ENCODE measurements around the gene ATP2B2. TPM values are rescaled to one million over a fixed set of nuclear protein-coding genes. Genes with fewer than 3 reads are reported as not detected.

Gene ATP2B2
- total RNA-seq, 2 experiments from 2014 or later, result not detected

DNA sequence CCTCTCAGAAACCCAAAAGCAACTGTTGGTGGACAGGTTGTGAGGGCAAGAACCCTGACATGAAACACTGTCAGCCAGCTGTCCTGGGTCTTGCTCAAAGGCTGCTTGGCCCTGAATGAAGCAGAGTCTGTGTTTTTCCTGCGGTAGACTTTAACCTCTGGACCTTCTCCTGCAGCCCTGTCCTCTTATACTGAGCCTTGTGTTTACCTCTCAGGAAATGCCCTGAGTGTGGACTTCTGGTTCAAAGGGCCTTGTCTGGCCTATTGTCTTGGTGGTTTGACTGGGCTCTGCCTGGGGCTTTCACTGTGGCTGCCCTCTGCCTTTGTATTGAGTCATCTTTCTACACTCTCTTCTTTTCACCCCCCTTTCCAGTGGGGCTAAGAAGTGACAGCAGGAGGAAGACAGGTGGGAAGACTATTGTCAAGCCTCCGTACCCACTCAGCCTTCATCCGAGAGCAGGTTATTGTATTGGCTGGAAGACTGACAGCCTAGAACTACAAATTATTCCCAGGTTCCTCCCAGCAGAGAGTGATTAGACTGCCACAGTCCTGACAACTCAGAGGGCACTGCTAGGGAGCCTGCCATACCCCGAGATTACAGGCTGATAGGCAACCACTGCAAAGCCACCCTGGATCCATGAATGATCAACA lies 187.9 kb downstream of the ATP2B2 start:
- H3K36me3 Mint-ChIP-seq (ENCODE audit: low read depth), result peaks cover 33% of the 10 kb centered on the region
- ChIA-PET CTCF (no interaction called here), POLR2A (interaction anchor here (1.5 kb wide), 1 partner anchor 304 kb away, joined by 3 read pairs; no protein-coding TSS in a partner anchor)
- DNase-seq (no peak), ATAC-seq (no peak)
- peaks cover 21% of the 10 kb centered on the region for H3K4me1 Mint-ChIP-seq (ENCODE audit: low read depth)
- no peaks in the 10 kb centered on the region for H3K27me3 Mint-ChIP-seq (ENCODE audit: low read depth)
- no peak overlapping the region for H3K27ac Mint-ChIP-seq
- H3K9me3 Mint-ChIP-seq (ENCODE audit: insufficient read depth), result no peaks in the 10 kb centered on the region
- no peak overlapping the region for H3K4me3 Mint-ChIP-seq

DNA sequence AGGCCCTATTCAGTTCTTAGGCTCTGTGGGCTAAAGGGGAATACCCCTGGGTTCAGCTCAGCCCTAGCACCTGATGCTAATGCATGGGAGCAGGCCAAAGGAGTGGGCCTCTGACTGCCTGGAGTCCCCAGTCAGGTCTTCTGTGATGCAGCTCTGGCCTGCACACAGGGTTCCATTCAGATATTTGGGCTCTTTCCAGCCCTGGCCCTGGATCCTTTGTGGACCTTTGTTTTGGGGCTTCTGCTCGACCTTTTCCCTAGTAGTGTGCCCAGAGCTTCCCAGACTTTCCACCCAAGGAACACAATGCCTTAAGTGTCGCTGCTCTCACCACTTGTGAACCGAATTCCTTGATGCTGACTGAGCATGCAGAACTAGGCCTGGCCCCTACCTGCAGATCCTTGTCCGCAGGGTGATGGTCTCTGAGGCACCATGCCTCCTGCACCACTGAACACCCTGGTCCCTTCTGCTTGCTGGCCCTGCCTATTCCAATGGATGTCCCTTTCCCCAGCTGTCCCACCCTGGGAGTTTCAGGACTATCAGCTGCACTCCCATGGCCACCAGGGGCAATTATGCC lies 189.5 kb downstream of the ATP2B2 start:
- Mint-ChIP-seq H3K27ac (no peak overlapping the region), H3K36me3 (ENCODE audit: low read depth) (peaks cover 45% of the 10 kb centered on the region), H3K9me3 (ENCODE audit: insufficient read depth) (no peaks in the 10 kb centered on the region), H3K27me3 (ENCODE audit: low read depth) (no peaks in the 10 kb centered on the region), H3K4me1 (ENCODE audit: low read depth) (peaks cover 14% of the 10 kb centered on the region), H3K4me3 (no peak overlapping the region)
- ChIA-PET POLR2A (interaction anchor here (1.5 kb wide), 1 partner anchor 302 kb away, joined by 3 read pairs; no protein-coding TSS in a partner anchor), CTCF (no interaction called here)
- ATAC-seq (no peak), DNase-seq (no peak)

DNA sequence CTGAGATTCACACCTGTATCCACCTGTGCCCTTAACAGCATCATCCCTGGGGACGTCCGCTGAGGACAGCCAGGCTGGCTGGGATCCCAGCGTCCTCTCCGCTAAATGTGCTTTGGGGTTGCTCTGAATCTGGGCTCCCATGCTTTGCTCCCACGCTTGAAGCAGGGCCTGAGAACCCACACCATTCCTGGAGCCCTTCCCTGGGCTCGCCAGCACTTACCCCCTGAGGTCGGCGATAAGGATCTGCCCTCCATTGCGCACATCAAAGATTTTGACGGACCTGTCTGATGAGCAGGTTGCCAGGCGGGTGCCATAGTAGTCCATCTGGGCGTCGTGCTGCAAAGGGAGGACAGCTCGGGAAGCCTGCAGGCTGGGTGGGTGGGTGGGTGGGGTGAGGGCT lies 190.3 kb downstream of the ATP2B2 start:
- H3K4me1 Mint-ChIP-seq (ENCODE audit: low read depth), result peaks cover 14% of the 10 kb centered on the region
- CTCF ChIA-PET, result no interaction called here
- no peak overlapping the region for H3K27ac Mint-ChIP-seq
- peaks cover 52% of the 10 kb centered on the region for H3K36me3 Mint-ChIP-seq (ENCODE audit: low read depth)
- H3K27me3 Mint-ChIP-seq (ENCODE audit: low read depth), result no peaks in the 10 kb centered on the region
- H3K4me3 Mint-ChIP-seq, result no peak overlapping the region
- ATAC-seq, result no peak
- no peaks in the 10 kb centered on the region for H3K9me3 Mint-ChIP-seq (ENCODE audit: insufficient read depth)
- POLR2A ChIA-PET, result no interaction called here
- DNase-seq, result no peak

DNA sequence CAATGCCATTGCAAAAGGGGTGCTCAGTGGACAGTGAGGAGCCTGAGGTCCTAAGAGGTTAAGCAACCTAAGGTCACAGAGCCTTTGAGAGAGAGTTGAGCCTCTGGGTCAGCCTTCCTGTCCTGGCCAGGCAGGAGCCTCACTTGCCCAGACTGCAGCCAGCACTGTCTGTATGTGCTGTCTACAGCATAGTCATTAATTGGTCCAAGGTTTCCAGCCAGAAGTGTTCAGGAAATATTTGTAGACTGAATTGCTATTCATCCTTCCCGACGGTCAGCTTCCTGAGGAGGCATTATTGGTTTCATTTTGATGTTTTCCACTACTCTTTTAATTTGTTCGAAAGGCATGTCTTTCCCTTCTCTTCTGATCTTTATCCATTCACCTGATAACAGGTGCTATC lies 192.5 kb downstream of the ATP2B2 start:
- ChIA-PET POLR2A (interaction anchor here (1.4 kb wide), 1 partner anchor 8 kb away, joined by 5 read pairs; the partner anchor contains the start of gene SEC13), CTCF (interaction anchor here (2.0 kb wide), 1 partner anchor 9 kb away, joined by 4 read pairs; no protein-coding TSS in a partner anchor)
- no peaks in the 10 kb centered on the region for H3K9me3 Mint-ChIP-seq (ENCODE audit: insufficient read depth)
- H3K36me3 Mint-ChIP-seq (ENCODE audit: low read depth), result peaks cover 57% of the 10 kb centered on the region
- H3K27ac Mint-ChIP-seq, result no peak overlapping the region
- ATAC-seq, result no peak
- H3K27me3 Mint-ChIP-seq (ENCODE audit: low read depth), result no peaks in the 10 kb centered on the region
- no peaks in the 10 kb centered on the region for H3K4me1 Mint-ChIP-seq (ENCODE audit: low read depth)
- DNase-seq, result no peak
- H3K4me3 Mint-ChIP-seq, result no peak overlapping the region

DNA sequence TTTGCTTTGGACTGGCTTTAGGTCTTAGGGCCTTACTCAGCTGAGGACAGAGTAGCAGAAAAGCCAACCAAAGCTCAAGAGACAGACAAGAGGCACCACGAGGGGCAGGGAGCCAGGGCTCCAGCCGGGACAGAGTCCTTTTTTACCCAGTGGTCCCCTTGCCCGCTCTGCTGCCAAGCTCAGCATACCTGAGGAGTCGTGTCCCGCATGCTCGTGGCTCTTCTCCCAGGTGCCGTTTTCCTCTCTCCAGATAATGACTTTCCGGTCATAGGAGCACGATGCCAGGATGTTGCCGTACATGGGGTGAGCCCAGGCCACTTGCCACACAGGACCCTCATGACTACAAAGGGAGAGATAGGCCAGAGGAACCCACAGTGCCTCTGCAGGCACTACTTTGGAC lies 193.0 kb downstream of the ATP2B2 start:
- H3K4me3 Mint-ChIP-seq, result no peak overlapping the region
- ChIA-PET CTCF (interaction anchor here (0.9 kb wide), 1 partner anchor 9 kb away, joined by 3 read pairs; the partner anchor contains the start of gene SEC13), POLR2A (interaction anchor here (1.4 kb wide), 1 partner anchor 8 kb away, joined by 5 read pairs; the partner anchor contains the start of gene SEC13)
- H3K4me1 Mint-ChIP-seq (ENCODE audit: low read depth), result no peaks in the 10 kb centered on the region
- H3K9me3 Mint-ChIP-seq (ENCODE audit: insufficient read depth), result no peaks in the 10 kb centered on the region
- DNase-seq (no peak), ATAC-seq (no peak)
- no peaks in the 10 kb centered on the region for H3K27me3 Mint-ChIP-seq (ENCODE audit: low read depth)
- peaks cover 57% of the 10 kb centered on the region for H3K36me3 Mint-ChIP-seq (ENCODE audit: low read depth)
- H3K27ac Mint-ChIP-seq, result no peak overlapping the region

DNA sequence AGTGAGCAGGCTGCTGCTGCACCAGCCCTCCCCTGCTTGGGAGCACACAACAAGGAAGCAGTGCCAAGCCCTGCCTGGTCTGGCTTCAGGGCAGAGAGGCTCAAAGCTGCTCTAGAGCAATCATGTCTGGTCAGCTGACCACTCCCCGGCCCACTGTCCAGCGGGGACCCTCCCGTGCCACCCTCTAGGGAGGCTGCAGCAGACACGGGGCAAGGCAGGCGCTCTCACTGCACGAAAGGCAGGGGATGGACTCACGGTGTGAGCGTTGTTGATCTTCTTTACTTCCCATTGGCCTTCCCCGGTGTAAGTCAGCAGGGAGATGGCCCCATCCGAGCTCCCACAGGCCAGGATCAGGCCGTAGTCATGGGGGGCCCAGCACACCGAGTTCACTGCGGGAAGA lies 193.7 kb downstream of the ATP2B2 start:
- DNase-seq (no peak), ATAC-seq (no peak)
- CTCF ChIA-PET, result interaction anchor here (0.9 kb wide), 1 partner anchor 9 kb away, joined by 3 read pairs; the partner anchor contains the start of gene SEC13
- Mint-ChIP-seq H3K9me3 (ENCODE audit: insufficient read depth) (no peaks in the 10 kb centered on the region), H3K4me3 (no peak overlapping the region), H3K36me3 (ENCODE audit: low read depth) (peaks cover 61% of the 10 kb centered on the region), H3K27ac (no peak overlapping the region), H3K27me3 (ENCODE audit: low read depth) (no peaks in the 10 kb centered on the region), H3K4me1 (ENCODE audit: low read depth) (no peaks in the 10 kb centered on the region)
- POLR2A ChIA-PET, result interaction anchor here (1.4 kb wide), 1 partner anchor 9 kb away, joined by 5 read pairs; the partner anchor contains the start of gene SEC13

DNA sequence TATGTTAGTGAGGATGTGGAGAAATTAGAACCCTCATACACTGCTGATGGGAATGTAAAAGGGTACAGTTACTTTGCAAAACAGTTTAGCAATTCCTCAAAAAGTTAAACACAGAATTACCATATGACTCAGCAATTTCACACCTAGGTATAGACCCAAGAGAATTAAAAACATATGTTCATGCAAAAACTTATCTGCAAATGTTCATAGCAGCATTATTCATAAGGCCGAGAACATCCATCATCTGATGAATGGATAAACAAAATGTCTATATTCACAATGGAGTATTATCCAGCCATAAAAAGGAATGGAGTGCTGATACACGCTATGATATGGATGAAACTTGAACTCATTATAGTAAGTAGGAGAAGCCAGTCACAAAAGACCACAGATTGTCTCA lies 194.8 kb downstream of the ATP2B2 start:
- Mint-ChIP-seq H3K4me3 (no peak overlapping the region), H3K4me1 (ENCODE audit: low read depth) (no peaks in the 10 kb centered on the region), H3K9me3 (ENCODE audit: insufficient read depth) (no peaks in the 10 kb centered on the region), H3K27me3 (ENCODE audit: low read depth) (no peaks in the 10 kb centered on the region), H3K36me3 (ENCODE audit: low read depth) (peaks cover 68% of the 10 kb centered on the region), H3K27ac (no peak overlapping the region)
- CTCF ChIA-PET, result no interaction called here
- ATAC-seq (no peak), DNase-seq (no peak)
- POLR2A ChIA-PET, result no interaction called here

DNA sequence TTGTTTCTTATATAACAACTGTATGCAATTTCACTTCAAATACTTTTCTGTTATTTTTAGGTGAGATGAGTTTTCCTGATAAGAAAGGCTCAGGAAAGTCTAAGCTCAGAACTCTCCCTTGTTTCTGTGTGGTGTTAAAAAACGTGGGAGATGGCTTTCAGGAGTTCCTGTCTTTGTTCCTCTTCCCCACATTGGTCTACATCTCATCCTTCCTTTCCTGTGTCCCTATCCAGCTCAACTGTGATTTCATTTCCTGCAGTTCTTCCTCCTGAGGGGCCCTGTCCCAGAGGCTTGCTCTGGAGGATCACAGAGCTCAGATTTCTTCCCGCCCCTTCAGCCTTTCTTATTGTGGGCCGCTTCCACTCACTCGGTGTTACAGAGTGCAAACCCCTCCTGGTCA lies 195.7 kb downstream of the ATP2B2 start:
- no peaks in the 10 kb centered on the region for H3K27me3 Mint-ChIP-seq (ENCODE audit: low read depth)
- H3K27ac Mint-ChIP-seq, result peak overlapping the region; percentile 27
- H3K4me3 Mint-ChIP-seq, result no peak overlapping the region
- H3K4me1 Mint-ChIP-seq (ENCODE audit: low read depth), result no peaks in the 10 kb centered on the region
- no peak for ATAC-seq
- DNase-seq, result no peak
- CTCF ChIA-PET, result interaction anchor here (0.7 kb wide), 1 partner anchor 10 kb away, joined by 3 read pairs; no protein-coding TSS in a partner anchor
- POLR2A ChIA-PET, result interaction anchor here (1.1 kb wide), 1 partner anchor 11 kb away, joined by 4 read pairs; the partner anchor contains the start of gene SEC13
- H3K36me3 Mint-ChIP-seq (ENCODE audit: low read depth), result peaks cover 72% of the 10 kb centered on the region
- H3K9me3 Mint-ChIP-seq (ENCODE audit: insufficient read depth), result no peaks in the 10 kb centered on the region

DNA sequence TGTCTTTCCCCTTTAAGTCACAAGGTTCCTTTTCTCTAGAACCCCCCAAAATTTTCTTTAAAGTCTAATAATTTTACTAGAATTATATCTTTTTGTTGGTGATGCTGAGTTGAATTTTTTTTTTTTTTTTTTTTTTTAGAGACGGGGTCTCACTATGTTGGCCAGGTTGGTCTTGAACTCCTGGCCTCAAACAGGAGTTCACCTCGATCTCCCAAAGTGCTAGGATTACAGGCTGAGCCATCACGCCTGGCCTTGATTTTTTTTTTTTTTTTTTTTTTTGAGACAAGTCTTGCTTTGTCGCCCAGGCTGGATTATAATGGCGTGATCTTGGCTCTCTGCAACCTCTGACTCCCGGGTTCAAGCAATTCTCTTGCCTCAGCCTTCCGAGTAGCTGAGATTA lies 196.7 kb downstream of the ATP2B2 start:
- no peak overlapping the region for H3K27ac Mint-ChIP-seq
- no peak for ATAC-seq
- H3K36me3 Mint-ChIP-seq (ENCODE audit: low read depth), result peaks cover 73% of the 10 kb centered on the region
- no peak overlapping the region for H3K4me3 Mint-ChIP-seq
- CTCF ChIA-PET, result no interaction called here
- no peak for DNase-seq
- no peaks in the 10 kb centered on the region for H3K27me3 Mint-ChIP-seq (ENCODE audit: low read depth)
- POLR2A ChIA-PET, result no interaction called here
- H3K9me3 Mint-ChIP-seq (ENCODE audit: insufficient read depth), result no peaks in the 10 kb centered on the region
- no peaks in the 10 kb centered on the region for H3K4me1 Mint-ChIP-seq (ENCODE audit: low read depth)

DNA sequence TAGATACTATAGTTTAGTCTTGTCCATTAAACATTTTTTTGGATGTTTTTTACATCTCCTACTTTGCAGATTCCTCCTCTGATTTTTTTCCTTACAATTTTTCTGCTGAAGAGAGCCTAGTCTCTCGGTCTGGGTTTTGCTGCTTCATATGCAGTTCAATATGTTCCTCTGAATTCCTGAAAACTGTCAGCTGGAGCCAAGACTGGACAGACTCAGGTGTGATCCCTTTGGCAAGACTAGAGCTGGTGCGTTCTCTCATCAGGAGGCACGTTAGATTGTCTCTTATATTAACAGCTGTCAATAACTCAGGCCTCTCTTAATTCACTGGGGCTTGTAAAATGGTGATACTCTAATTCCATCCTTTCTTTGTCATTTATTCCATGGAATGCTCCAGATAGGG lies 199.2 kb downstream of the ATP2B2 start:
- Mint-ChIP-seq H3K9me3 (ENCODE audit: insufficient read depth) (no peaks in the 10 kb centered on the region), H3K27me3 (ENCODE audit: low read depth) (no peaks in the 10 kb centered on the region), H3K27ac (no peak overlapping the region), H3K4me1 (ENCODE audit: low read depth) (no peaks in the 10 kb centered on the region), H3K36me3 (ENCODE audit: low read depth) (peaks cover 77% of the 10 kb centered on the region), H3K4me3 (no peak overlapping the region)
- POLR2A ChIA-PET, result no interaction called here
- no peak for DNase-seq
- no peak for ATAC-seq
- CTCF ChIA-PET, result no interaction called here

DNA sequence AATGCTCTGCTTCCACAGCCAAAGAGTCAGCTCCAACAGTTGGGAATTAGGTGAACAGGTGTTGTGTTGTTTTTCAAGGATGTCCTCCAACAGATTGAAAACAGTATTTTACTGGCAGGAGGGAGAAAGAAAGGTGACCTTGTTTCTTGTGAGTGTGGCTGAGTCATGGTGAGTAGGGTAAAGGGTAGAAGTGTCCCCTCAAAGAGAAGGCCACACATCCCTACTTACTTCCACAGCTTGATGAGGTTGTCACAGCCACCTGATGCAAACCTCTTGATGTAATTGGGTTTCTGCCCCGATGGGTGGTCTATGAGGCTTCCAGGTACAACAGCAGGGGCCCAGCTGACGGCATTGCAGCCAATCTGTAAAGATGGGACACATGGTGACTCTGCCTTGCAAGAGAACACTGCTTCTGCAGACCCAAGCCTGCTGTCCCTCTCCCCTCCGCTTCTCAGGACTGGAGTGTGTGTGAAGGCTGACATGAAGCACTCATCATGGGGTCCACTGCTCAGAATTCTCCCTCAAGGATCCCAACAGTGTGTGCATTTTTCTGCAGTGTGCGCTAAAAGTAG lies 200.0 kb downstream of the ATP2B2 start:
- DNase-seq (no peak), ATAC-seq (no peak)
- H3K4me3 Mint-ChIP-seq, result no peak overlapping the region
- CTCF ChIA-PET, result no interaction called here
- no peaks in the 10 kb centered on the region for H3K9me3 Mint-ChIP-seq (ENCODE audit: insufficient read depth)
- no peak overlapping the region for H3K27ac Mint-ChIP-seq
- H3K36me3 Mint-ChIP-seq (ENCODE audit: low read depth), result peaks cover 77% of the 10 kb centered on the region
- peaks cover 5% of the 10 kb centered on the region for H3K4me1 Mint-ChIP-seq (ENCODE audit: low read depth)
- POLR2A ChIA-PET, result no interaction called here
- no peaks in the 10 kb centered on the region for H3K27me3 Mint-ChIP-seq (ENCODE audit: low read depth)

DNA sequence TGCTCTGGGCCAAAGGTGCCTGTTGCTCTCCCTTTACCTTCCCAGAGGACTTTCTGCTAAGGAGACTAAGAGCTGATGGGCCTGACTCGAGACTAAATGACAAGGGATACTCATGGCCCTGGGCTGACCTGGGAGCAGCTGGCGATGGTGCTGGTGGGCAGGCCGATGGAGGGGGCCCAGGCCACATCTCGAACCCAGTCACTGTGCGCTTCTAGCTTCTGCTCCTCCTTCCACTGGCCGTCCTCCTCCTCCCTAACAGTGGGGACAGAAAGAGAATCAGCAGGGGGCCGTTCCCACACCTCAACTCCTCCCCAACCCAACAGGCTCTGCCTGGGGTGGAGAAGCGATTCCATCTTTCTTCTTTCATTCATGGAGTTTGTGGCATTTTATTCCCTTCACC lies 200.5 kb downstream of the ATP2B2 start:
- Mint-ChIP-seq H3K4me1 (ENCODE audit: low read depth) (peaks cover 6% of the 10 kb centered on the region), H3K27ac (no peak overlapping the region), H3K4me3 (no peak overlapping the region), H3K27me3 (ENCODE audit: low read depth) (no peaks in the 10 kb centered on the region), H3K9me3 (ENCODE audit: insufficient read depth) (no peaks in the 10 kb centered on the region), H3K36me3 (ENCODE audit: low read depth) (peaks cover 75% of the 10 kb centered on the region)
- DNase-seq (no peak), ATAC-seq (no peak)
- ChIA-PET CTCF (no interaction called here), POLR2A (no interaction called here)

Measured in activated CD8-positive, alpha-beta T cell treated with anti-CD3 and anti-CD28 coated beads, Interleukin-2, amount 10 ng/mL, durations not matched to agents 7 days and 5 days (primary cell).